ENCODE results near the gene THADA. TPM values are rescaled to one million over a fixed set of nuclear protein-coding genes. Genes with fewer than 3 reads are reported as not detected.

Gene THADA
- total and polyA plus RNA-seq, 10 donors: 14.2 to 51.3 (median 40.0) TPM

DNA sequence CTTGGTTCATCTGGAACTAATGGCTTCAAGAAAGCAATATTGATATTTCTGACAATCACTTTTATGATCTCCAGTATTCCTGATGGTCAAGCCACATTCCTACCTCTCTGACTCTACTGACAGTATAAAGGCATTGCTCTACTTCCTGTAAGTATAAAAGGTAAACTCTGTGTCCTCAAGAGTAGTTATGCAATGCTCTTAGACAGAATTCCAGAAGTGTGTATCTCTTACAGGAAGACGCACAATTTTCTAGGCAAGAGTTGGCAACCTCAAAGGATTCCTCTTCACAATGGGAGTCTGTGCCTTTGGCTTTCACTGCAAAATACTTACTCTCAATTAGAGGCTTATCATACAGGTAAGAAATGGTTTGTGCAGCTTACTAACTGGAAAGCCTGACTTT is 100.1 kb downstream of the THADA start:
- TF ChIP-seq, protein P1, sequence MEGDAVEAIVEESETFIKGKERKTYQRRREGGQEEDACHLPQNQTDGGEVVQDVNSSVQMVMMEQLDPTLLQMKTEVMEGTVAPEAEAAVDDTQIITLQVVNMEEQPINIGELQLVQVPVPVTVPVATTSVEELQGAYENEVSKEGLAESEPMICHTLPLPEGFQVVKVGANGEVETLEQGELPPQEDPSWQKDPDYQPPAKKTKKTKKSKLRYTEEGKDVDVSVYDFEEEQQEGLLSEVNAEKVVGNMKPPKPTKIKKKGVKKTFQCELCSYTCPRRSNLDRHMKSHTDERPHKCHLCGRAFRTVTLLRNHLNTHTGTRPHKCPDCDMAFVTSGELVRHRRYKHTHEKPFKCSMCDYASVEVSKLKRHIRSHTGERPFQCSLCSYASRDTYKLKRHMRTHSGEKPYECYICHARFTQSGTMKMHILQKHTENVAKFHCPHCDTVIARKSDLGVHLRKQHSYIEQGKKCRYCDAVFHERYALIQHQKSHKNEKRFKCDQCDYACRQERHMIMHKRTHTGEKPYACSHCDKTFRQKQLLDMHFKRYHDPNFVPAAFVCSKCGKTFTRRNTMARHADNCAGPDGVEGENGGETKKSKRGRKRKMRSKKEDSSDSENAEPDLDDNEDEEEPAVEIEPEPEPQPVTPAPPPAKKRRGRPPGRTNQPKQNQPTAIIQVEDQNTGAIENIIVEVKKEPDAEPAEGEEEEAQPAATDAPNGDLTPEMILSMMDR (IDR thresholded peaks at IDR 0.05 in 8 of 11, conservative IDR thresholded peaks at IDR 0.05 in 3 of 11): no peak
- TF ChIP-seq POLR2A (IDR thresholded peaks at IDR 0.05): no peak
- TF ChIP-seq POLR2AphosphoS5 (IDR thresholded peaks at IDR 0.05): no peak
- Histone ChIP-seq H3K9me3 (no peaks in the 10 kb centered on the region), H3K4me3 (no peak overlapping the region), H3K36me3 (peaks cover 0 to 70% (median 9%) of the 10 kb centered on the region in 6 donors), H3K27ac (no peak overlapping the region), H3K4me1 (no peaks in the 10 kb centered on the region), H3K27me3 (replicated peaks in 1 of 7) (no peaks in the 10 kb centered on the region)
- intact Hi-C loops (cut with DNase I; ENCODE audit: low total_unique reads): no loop called here
- 80 to 100% (median 90%) methylated on average over 1 of the region's 1 CpG for WGBS, 5 donors
- no peak for DNase-seq

DNA sequence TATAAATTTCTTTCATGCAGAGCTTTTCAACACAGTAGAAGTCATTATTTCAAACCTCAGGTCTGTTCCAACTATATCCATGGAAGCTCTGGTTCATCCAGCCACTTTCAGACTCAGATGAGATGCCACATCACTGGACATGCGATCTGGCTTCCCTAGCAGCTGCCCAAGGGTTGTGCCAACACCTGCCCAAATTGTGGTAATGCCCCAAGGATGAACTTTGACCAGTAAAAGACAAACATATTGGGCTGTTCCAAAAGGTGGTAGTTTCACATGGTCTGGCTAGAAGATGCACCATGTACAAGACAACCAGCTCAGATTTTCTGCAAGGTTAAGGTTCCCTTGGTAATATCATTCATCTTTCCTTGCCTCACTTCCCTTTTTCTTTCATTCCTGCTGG is 101.9 kb downstream of the THADA start:
- Histone ChIP-seq H3K4me1 (no peaks in the 10 kb centered on the region), H3K27me3 (replicated peaks in 1 of 7) (no peaks in the 10 kb centered on the region), H3K27ac (no peak overlapping the region), H3K4me3 (no peak overlapping the region), H3K36me3 (peaks cover 0 to 61% (median 9%) of the 10 kb centered on the region in 6 donors), H3K9me3 (no peaks in the 10 kb centered on the region)
- no peak for DNase-seq
- intact Hi-C loops (cut with DNase I; ENCODE audit: low total_unique reads): no loop called here
- WGBS, 5 donors: 86 to 100% (median 94%) methylated on average over 1 of the region's 1 CpG
- TF ChIP-seq POLR2AphosphoS5 (IDR thresholded peaks at IDR 0.05): no peak
- TF ChIP-seq, protein P1 (IDR thresholded peaks at IDR 0.05 in 8 of 11, conservative IDR thresholded peaks at IDR 0.05 in 3 of 11): no peak
- TF ChIP-seq POLR2A (IDR thresholded peaks at IDR 0.05): no peak

DNA sequence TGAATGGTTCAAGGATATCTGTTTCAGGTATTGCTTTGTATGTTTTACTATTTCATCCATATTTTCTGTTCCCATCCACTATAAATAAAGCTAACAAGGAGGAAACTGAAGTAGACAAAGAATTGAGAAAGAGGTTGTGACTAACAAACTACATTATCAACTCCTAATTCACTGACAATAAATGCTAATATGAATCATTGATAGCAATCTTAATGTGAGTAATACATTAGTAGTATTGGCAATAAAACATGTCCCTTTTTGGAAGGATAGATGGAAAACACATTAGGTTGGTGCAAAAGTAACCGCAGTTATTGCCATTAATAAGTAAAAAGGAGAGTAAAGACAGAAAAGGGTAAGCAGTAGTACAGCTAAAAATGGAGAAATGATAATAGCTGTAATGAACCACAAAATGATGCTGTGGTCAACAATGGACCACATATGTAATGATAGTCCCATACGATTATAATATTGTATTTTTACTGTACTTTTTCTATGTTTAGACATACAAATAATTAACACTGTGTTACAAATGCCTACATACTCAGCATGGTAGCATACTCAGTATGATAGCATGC is 104.7 kb downstream of the THADA start:
- H3K4me3 ChIP-seq: no peak overlapping the region
- no peak for TF ChIP-seq POLR2AphosphoS5 (IDR thresholded peaks at IDR 0.05)
- no peak for TF ChIP-seq POLR2A (IDR thresholded peaks at IDR 0.05)
- TF ChIP-seq, protein P1 (IDR thresholded peaks at IDR 0.05 in 8 of 11, conservative IDR thresholded peaks at IDR 0.05 in 3 of 11): no peak
- no peaks in the 10 kb centered on the region for H3K9me3 ChIP-seq
- no peak for DNase-seq
- H3K27ac ChIP-seq: no peak overlapping the region
- peaks cover 0 to 35% (median 0%) of the 10 kb centered on the region in 6 donors for H3K36me3 ChIP-seq
- peaks cover 0 to 7% (median 0%) of the 10 kb centered on the region in 6 donors for H3K4me1 ChIP-seq
- no peaks in the 10 kb centered on the region for H3K27me3 ChIP-seq (replicated peaks in 1 of 7)
- 77 to 93% (median 84%) methylated on average over 2 of the region's 2 CpGs for WGBS, 5 donors
- intact Hi-C loops (cut with DNase I; ENCODE audit: low total_unique reads): no loop called here

DNA sequence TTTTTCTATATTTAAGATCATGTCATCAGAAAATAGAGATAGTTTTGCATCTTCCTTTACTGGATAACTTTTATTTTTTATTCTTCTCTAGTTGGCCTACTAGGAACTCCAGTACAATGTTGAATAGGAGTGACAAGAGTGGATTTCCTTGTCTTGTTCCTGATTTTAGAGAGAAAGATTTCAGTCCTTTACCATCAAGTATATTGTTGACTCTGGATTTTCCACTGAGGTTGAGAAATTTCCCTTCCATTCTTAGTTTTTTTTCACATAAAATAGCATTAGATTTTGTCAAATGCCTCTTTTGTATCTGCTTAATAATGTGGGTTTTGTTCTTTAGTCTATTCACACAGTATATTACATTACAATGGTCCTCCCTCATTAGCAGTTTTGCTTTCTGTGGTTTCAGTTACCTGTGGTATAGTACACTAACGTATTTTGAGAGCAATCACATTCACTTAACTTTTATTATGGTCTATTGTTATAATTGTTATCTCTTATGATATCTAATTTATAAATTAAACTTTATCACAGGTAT is 105.5 kb downstream of the THADA start:
- intact Hi-C loops (cut with DNase I; ENCODE audit: low total_unique reads): no loop called here
- Histone ChIP-seq H3K4me3 (no peak overlapping the region), H3K4me1 (peaks cover 0 to 10% (median 0%) of the 10 kb centered on the region in 6 donors), H3K27ac (no peak overlapping the region), H3K36me3 (peaks cover 0 to 27% (median 0%) of the 10 kb centered on the region in 6 donors), H3K27me3 (replicated peaks in 1 of 7) (no peaks in the 10 kb centered on the region), H3K9me3 (no peaks in the 10 kb centered on the region)
- DNase-seq: no peak
- TF ChIP-seq, protein P1 (IDR thresholded peaks at IDR 0.05 in 8 of 11, conservative IDR thresholded peaks at IDR 0.05 in 3 of 11): no peak
- TF ChIP-seq POLR2AphosphoS5 (IDR thresholded peaks at IDR 0.05): no peak
- no peak for TF ChIP-seq POLR2A (IDR thresholded peaks at IDR 0.05)
- WGBS, 5 donors: 78 to 89% (median 80%) methylated on average over 1 of the region's 1 CpG
